Bronchial epithelial cell (primary cell): ENCODE measurements around the gene TNFRSF19. TPM values are rescaled to one million over a fixed set of nuclear protein-coding genes. Genes with fewer than 3 reads are reported as not detected.
A peak's percentile ranks its signal among the peaks of the same experiment; 100 is the strongest.
"Not testable (repeated sequence)": the region's sequence is repeated elsewhere in the genome, so short reads cannot be mapped to it uniquely, and the experiment has no call there.

Experiments
- DNase-seq: peaks from one replicate; pipeline ENCODE4 v3.0.0-alpha.2; 2010; ENCODE audit warnings: low read depth
- FAIRE-seq: peaks from 2 replicates; lab custom pipeline; 2011; peaks lifted over from hg19 to GRCh38; lab: Jason Lieb, UNC
- H3K27me3 ChIP-seq: 2 replicates; pipeline ENCODE4 v1.5.1; 2011; ENCODE audit warnings: low read length; ENCODE audit not compliant: control insufficient read depth, insufficient read depth
- H3K36me3 ChIP-seq: 2 replicates; pipeline ENCODE4 v1.5.1; 2011; ENCODE audit warnings: low read length; ENCODE audit not compliant: control insufficient read depth, insufficient read depth
- H3K4me3 ChIP-seq: 2 replicates; pipeline ENCODE4 v1.5.1; 2011; ENCODE audit warnings: mild to moderate bottlenecking, low read depth, low read length, control low read depth
- total RNA-seq: library from RNA; depleted of rRNA; stranded (reverse); fragments of >200 nt; gene quantifications from 2 replicates; pipeline ENCODE4 v1.2.1, GENCODE V29; 2014
- TF ChIP-seq, protein P1 (sequence below): IDR thresholded peaks from 2 replicates; pipeline ENCODE4 v1.5.1; 2011; ENCODE audit warnings: mild to moderate bottlenecking, moderate library complexity, low read length, control low read depth, inconsistent platforms; ENCODE audit not compliant: insufficient read depth, severe bottlenecking

The TNFRSF19 gene
- total RNA-seq, 1 donor from 2014 or later: 1.3 TPM

DNA sequence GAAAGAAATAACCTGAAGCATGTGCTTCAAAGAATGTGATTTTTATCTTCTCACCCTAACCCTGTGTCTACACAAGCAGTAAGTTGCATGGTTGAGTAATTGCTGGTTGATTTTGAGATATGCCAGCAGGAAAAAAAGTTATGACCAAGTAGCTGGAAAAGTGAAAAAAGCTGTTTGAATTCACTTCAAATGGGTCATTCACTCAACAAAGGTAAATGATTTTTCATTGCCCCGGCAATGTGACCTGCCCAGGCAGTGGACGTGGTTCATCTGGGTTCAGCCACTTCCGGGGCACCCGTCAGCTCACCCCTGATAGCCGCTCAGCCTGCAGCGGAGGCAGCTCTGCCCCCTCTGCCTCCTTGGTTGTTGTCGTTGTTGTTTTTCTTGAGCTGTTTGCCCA is 18.5 kb downstream of the TNFRSF19 start:
- Histone ChIP-seq H3K27me3 (no peaks in the 10 kb centered on the region), H3K4me3 (no peak overlapping the region), H3K36me3 (no peaks in the 10 kb centered on the region)
- no peak for DNase-seq
- no peak for FAIRE-seq
- TF ChIP-seq, protein P1, sequence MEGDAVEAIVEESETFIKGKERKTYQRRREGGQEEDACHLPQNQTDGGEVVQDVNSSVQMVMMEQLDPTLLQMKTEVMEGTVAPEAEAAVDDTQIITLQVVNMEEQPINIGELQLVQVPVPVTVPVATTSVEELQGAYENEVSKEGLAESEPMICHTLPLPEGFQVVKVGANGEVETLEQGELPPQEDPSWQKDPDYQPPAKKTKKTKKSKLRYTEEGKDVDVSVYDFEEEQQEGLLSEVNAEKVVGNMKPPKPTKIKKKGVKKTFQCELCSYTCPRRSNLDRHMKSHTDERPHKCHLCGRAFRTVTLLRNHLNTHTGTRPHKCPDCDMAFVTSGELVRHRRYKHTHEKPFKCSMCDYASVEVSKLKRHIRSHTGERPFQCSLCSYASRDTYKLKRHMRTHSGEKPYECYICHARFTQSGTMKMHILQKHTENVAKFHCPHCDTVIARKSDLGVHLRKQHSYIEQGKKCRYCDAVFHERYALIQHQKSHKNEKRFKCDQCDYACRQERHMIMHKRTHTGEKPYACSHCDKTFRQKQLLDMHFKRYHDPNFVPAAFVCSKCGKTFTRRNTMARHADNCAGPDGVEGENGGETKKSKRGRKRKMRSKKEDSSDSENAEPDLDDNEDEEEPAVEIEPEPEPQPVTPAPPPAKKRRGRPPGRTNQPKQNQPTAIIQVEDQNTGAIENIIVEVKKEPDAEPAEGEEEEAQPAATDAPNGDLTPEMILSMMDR: no peak

DNA sequence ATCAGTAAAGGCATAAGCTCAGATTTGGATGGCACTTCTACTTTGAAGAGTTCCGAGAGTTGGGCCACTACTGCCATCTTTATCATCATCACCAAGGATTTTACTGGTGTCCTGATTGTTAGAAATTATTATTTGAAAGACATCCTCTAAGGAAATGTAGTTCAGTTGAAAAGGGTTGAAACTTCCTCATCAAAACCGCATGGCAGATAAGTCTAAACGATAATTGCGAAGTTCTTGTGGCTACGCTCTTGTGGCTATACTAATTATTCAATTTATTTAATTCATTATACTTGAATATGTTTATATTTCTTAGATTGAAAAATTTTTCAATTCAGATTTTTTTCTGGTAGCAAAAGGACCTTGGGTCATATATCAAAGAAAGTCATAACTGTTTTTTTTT is 22.4 kb downstream of the TNFRSF19 start:
- no peak for FAIRE-seq
- no peaks in the 10 kb centered on the region for H3K36me3 ChIP-seq
- no peak for DNase-seq
- H3K4me3 ChIP-seq: no peak overlapping the region
- TF ChIP-seq, protein P1: no peak
- H3K27me3 ChIP-seq: no peaks in the 10 kb centered on the region

DNA sequence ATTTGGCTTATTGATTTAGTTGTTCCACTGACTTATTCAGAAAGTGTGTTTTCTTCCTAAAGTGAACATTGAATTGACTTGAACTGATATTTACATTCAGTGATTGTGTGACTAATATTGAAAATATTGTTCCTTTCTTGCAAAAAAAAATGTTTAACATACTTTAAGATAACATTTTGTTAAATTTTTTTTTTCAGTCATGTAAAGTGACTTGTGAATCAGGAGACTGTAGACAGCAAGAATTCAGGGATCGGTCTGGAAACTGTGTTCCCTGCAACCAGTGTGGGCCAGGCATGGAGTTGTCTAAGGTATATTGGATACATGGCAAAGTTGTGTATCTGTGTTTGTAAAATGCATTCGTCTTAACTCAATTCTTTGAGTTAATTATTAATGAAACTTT is 22.9 kb downstream of the TNFRSF19 start:
- H3K36me3 ChIP-seq: no peaks in the 10 kb centered on the region
- no peaks in the 10 kb centered on the region for H3K27me3 ChIP-seq
- FAIRE-seq: no peak
- no peak overlapping the region for H3K4me3 ChIP-seq
- TF ChIP-seq, protein P1: no peak
- DNase-seq: no peak

DNA sequence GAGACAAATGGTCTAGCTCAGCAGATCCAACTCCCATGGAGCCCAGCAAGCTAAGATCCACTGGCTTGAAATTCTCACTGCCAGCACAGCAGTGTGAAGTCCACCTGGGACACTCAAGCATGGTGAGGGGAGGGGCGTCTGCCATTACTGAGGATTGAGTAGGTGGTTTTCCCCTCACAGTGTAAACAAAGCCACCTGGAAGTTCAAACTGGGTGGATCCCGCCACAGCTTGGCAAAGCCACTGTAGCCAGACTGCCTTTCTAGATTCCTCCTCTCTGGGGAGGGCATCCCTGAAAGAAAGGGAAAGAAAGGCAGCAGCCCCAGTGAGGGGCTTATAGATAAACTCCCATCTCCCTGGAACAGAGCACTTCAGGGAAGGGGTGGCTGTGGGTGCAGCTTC is 24.1 kb downstream of the TNFRSF19 start:
- H3K36me3 ChIP-seq, DNase-seq, FAIRE-seq, H3K27me3 ChIP-seq, H3K4me3 ChIP-seq: not testable (repeated sequence)

DNA sequence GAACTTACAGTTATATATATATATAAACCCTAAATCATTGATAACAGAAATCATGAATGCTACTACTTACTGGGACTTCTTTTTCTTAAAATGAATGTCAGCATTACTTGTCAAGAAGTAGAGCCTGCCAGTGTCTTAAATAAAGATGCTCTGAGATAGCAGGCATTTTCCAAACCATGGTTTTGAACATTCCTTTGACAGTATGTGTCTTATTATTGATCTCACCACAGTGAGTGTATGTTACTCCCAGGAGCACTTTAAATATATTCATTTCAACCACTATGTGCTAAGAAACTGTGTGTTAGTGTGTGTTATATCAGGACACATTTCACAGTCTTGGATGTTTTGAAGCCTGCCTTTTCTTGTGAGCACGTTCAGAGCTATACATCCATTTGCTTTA is 28.2 kb downstream of the TNFRSF19 start:
- Histone ChIP-seq H3K27me3 (no peaks in the 10 kb centered on the region), H3K36me3 (no peaks in the 10 kb centered on the region), H3K4me3 (no peak overlapping the region)
- TF ChIP-seq, protein P1: no peak
- no peak for DNase-seq
- FAIRE-seq: no peak

DNA sequence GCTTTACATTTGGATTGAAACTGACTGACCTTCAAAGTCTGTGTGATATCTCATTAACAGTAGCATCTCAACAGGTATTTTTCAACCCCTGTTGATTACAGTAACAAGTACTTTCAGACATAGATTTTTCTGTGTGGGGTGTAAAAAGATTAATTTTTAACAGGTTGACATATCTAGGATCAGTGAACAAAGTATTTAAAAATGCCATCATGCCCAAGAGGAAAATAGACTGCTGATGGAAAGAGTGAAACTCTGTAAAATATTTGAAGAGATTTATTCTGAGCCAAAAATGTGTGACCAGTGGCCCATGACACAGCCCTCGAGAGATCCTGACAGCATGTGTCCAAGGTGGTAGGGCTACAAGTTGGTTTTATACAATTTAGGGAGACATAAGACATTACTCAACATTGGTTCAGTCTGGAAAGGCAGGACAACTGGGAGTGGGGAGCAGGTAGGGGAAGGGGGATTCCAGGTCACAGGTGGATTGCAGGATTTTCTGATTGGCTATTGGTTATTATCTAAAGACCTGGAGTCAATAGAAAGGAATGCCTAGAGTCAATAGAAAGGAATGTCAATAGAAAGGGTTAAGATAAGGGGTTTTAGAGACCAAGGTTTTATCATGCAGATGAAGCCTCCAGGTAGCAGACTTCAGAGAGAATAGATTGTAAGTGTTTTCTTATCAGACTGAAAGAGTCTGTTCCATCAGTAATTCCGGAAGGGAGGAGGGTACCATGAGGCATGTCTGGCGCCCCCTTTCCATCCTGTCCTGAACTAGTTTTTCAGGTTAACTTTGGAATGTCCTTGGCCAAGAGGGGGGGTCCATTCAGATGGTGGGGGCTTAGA is 29.1 kb downstream of the TNFRSF19 start:
- H3K4me3 ChIP-seq: no peak overlapping the region
- H3K27me3 ChIP-seq: no peaks in the 10 kb centered on the region
- no peaks in the 10 kb centered on the region for H3K36me3 ChIP-seq
- TF ChIP-seq, protein P1: no peak
- DNase-seq (peak; percentile 79), FAIRE-seq (no peak)
